CD1c-positive myeloid dendritic cell (primary cell): ENCODE data around the gene RBBP4.
A peak's percentile ranks its signal among the peaks of the same experiment; 100 is the strongest.
"Not testable (repeated sequence)": the region's sequence is repeated elsewhere in the genome, so short reads cannot be mapped to it uniquely, and the experiment has no call there.

ENCODE experiments used
- DNase-seq: peaks from one replicate; pipeline ENCODE4 v3.0.0-alpha.2; 2016; ENCODE audit errors: extremely low spot score

Gene RBBP4

DNA sequence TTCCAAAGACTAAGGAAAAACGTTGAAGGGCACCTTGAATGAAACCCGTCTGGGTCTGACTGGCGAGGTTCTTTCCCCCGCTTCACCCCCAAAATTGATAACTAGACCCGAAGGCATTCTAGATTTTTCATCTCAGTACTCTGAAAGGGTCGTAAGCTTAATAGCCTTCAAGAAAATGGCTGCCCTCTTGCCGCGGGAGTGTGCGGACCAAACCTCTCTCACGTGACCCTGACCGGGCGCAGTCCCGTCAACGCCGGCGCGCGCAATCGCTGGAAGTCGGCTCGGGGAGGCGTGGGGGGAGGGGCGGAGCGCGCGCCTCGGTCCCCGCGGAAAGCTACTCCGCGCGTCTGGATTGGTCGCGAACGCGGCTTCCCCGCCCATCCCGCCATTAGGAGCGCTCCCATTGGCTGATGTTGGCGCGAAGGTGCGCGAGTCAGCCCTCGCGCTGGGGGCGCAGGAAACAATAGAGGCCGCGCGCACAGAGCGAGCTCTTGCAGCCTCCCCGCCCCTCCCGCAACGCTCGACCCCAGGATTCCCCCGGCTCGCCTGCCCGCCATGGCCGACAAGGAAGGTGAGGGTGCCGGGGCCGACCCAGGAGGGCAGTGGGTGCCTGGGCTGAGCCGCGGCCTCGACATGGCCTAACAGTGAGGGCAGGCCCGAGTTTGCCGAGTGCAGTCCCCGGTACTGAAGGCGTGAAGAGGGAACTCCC lies at the start of gene RBBP4:
Gene RBBP4, plus strand, starts transcription at position 457 of the 709 bp plus-strand sequence. Its CDS starts 99 bp downstream, at position 556.
- peak; percentile 99 for DNase-seq

DNA sequence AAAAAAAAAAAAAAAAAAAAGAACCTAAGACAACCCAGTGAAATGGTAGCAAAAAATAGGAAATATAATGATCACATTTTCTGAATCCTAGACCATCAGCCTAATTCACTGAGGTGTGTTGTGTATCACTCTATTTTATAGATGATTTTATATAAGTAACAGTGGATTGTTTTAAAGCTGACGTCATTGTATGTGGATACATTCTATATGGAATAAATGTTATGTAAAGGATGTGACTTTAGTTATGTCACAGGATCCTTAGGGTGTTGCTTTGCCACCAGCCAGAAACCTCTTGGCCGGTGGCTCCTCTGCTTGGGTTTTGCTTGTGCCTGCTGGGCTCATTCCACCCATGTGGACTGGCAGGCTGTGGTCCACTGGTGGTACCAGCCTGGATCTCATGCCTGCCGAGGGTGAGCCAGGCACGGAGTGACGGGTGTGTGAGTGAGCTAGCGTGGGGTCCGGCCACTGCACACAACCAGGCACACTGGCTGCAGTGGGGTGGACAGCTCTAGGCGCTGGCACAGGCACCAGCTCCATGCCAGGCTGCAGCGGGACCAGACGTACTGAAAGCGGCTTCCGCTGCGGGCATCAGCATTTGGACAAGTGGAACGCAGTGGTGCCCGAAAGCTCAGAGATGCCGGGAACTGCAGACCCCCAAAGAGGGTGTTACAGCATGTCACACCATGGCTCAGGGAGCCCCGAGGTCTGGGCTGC lies 45.1 kb upstream of the RBBP4 start:
- no peak for DNase-seq

DNA sequence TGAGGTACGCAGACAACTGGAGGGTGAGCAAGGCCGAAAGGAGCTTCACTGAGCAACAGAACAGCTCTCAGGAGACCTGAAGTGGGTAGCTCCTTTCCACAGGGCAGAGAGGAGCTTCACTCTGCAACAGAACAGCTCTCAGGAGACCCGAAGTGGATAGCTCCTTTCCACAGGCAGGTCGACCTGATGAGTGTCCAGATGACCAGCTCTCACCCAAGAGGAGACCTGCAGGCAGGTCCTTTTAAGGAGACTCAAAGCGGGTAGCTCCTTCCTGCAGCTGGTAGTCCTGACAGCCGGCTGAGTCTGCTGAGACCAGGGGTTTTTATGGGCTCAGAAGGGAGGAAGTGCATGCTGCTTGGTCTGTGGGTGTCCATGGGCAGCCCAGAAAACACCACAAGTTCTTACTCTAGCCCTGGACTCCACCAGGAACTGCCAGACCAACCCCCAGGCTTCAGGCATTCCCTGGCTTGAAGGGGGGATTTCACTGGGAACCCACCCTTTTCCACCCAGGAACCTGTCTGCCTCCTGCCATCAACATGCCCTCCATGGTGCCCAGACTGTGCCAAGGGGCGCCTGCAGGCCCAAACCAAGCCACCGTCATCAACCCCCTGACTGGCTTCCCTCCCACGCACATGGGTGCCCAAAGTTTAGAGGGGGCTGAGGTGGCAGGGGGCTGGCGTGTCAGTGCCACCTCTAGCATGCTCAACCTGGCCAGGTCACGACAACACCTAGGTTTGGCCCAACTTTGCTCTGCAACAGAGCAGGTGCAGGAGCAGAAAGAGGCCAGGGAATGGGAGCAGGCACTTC lies 44.2 kb upstream of the RBBP4 start:
- no peak for DNase-seq

DNA sequence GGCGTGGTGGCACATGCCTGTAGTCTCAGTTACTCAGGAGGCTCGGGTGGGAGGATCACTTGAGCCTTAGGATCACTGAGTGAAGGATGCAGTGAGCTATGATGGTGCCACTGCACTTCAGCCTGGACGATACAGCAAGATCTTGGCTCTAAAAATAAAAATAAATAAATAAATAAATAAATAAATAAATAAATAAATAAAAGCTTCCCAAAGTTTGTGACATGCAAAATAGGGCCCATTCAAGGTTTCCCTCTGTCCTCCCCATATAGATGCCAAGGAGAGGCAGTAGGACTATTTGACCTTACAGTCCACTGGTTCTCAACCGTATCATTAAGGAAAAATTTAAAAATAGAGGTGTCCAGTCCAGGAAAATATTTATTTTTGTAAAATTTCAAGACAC lies 41.8 kb upstream of the RBBP4 start:
- no peak for DNase-seq

DNA sequence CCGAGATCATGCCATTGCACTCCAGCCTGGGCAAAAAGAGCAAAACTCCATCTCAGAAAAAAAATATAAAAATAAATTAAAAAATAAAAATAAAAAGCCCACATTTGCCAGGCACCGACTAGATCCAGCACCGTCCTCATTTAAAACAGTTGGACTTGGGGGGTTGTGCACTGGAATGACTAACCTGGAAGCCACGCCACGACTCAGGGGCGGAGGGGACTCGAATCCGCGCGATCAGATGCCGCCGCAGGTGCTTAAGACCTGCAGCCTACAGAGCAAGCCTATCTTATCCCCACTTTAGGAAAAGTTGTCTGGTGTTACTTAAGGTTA lies 39.2 kb upstream of the RBBP4 start:
- no peak for DNase-seq

DNA sequence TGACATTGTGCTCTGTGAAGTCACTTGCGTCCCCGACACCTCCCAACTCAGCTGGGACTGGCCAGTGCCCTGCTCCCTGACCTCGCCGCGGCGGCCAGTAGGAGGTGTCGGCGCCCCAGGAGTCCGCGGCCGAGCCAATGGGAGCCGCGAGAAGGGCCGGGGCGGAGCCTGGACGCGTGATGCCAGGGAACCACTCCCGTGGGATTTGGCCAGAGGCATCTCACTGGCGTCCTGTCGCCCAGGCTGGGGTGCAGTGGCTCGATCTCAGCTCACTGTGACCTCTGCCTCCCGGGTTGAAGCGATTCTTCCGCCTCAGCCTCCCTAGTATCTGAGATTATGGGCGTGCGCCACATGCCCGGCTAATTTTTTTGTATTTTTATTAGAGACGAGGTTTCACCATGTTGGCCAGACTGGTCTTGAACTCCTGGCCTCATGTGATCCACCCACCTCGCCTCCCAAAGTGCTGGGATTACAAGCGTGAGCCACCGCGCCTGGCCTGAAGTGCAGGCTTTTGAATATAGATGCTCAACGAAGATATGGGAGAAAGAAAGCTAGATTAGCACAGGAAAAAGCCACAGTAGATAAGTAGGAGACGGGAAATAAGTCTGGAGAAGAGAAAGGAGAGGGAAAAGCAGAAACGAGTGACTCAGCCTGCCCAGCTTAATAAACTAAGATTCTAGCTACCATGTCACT lies 38.7 kb upstream of the RBBP4 start:
- peak; percentile 93 for DNase-seq

- no peak for DNase-seq
These were observed 37.5 kb upstream of the RBBP4 start for GRCh38 chr1:32613472-32613871.

GRCh38 chr1:32618673-32619221 lies 32.3 kb upstream of the RBBP4 start:
- no peak for DNase-seq

DNA sequence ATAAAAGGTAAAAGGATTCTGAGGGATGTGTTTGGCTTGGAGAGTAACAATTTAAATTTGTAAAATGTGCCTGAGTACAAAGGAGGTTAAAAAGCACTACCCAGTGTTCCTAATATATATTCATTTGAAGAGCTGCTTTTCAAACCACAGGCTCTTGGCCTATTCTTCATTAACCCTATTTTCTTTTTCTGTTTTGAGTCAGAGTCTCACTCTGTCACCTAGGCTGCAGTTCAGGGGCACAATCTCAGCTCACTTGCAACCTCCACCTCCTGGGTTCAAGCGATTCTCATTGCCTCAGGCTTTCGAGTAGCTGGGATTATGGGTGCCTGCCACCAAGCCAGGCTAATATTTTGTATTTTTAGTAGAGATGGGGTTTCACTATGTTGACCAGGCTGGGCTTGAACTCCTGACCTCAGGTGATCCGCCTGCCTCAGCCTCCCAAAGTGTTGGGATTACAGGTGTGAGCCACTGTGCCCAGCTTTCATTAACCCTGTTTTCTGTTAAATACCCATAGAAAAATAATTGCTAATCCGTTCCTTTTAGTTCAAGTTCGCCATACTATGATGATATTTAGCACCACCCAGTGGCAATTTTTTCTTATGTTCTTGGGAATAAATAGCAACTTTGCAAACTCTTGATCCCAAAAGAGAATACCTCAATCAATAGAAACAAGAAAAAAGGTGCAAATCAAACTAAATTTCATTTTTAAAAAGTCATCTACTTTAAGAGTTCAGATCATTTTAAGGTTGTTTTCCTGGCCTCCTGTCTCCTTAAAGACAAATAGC lies 31.1 kb upstream of the RBBP4 start:
- DNase-seq: peak; percentile 8

DNA sequence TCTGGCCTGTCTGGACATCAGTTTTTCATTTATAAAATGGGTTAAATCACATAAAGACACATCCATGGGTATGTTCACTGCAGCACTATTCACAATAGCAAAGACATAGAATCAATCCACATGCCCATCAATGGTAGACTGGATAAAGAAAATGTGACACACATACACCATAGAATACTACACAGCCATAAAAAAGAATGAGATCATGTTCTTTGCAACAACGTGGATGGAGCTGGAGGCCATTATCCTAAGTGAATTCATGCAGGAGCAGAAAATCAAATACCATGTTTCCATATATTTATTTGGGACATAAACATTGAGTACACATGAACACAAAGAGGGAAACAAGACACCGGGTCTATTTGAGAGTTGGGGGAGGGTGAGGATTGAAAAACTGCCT lies 28.8 kb upstream of the RBBP4 start:
- DNase-seq: no peak

DNA sequence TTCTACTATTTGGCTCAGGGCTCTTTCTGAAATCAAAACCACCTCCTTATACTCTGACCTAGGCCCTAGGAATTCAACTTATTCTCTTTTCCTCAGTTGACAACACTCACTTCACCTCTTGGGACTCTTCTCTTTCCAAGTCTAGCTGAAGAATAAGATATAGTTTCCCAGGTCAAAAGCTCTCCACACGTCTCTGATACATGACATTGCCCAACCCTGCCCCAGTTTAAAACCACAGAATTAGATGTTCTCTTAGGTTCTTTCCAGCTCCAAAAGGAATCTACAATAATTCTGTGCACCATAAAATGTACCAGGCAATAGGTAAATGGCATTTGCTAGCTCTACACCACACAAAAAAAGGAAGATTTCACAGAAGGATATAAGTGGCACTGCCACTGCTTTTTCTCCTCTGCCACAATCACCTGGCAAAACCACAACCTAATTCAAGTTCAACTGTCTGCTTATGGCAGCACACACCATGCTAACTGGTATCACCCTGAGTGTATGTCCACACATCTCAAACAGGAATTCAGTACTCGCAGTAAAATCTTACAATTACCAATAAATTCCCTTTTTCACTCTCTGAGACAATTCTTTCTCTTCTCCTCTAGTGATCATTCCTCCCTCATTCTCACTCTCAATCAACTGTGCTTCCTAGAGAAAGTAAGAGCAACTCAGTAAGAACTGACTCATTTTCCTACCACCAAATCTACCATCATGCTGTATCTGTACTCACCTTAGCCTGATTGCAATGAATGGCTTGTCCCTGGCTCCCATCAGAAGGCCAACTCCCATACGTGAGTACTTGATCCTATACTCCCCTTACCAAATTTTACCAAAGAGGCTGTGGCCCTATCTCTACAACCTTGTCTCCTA lies 28.0 kb upstream of the RBBP4 start:
- no peak for DNase-seq

- no peak for DNase-seq
These were observed 27.2 kb upstream of the RBBP4 start for GRCh38 chr1:32623775-32624174.

DNA sequence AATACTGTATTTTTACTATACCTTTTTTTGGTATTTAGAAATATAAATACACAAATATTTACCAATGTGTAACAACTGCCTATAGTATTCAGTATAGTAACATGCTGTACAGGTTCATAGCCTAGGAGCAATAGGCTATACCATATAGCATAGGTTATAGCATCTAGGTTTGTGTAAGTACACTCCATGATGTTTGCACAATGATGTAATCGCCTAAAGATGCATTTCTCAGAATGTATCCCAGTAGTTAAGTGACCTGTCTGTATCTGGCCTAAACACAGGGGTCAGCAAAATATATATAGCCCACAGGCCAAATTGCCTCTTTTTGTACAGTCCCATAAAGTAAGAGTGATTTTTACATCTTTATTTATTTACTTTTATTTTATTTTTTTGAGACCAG lies 24.8 kb upstream of the RBBP4 start:
- DNase-seq: no peak

DNA sequence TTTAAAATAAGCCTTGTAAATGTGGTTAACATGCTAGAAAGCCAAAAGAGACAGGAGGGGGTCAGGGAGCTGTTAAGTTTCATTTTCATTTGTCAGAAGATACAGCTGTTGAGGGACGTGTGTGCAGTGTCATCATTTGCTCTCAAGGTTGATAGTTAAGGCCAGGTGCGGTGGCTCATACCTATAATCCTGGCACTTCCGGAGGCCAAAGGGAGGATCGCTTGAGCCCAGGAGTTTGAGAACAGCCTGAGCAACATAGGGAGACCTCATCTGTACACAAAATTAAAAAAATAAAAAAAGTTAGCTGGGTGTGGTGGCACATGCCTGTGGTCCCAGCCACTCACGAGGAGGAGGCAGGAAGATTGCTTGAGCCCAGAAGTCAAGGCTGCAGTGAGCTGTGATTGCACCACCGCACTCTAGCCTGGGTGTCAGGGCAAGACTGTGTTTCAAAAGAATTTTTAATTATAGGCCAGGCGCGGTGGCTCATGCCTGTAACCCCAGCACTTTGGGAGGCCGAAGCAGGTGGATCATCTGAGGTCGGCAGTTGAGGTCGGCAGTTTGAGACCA lies 23.3 kb upstream of the RBBP4 start:
- no peak for DNase-seq

GRCh38 chr1:32630173-32630572 lies 20.8 kb upstream of the RBBP4 start:
- DNase-seq: not testable (repeated sequence)

DNA sequence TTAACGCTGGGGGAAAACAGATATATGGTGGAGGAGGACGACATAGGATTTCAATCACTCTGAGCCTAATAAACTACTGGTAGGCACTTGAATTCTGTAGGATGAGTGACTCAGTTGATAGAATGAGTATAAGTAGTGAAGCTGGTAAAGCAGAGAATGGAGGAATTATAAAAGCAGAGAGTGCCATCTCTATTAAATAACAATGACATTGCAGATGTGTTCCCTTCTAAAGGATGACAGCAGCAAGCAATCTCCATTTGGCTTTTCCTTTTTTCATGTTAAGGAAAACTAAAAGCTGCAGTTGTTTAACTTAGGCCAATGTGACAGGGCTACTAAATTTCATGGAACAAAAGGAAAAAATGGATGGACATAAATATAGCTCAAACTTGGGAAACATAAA lies 18.2 kb upstream of the RBBP4 start:
- no peak for DNase-seq

- DNase-seq: no peak
These were observed 15.3 kb upstream of the RBBP4 start for GRCh38 chr1:32635508-32636277.

DNA sequence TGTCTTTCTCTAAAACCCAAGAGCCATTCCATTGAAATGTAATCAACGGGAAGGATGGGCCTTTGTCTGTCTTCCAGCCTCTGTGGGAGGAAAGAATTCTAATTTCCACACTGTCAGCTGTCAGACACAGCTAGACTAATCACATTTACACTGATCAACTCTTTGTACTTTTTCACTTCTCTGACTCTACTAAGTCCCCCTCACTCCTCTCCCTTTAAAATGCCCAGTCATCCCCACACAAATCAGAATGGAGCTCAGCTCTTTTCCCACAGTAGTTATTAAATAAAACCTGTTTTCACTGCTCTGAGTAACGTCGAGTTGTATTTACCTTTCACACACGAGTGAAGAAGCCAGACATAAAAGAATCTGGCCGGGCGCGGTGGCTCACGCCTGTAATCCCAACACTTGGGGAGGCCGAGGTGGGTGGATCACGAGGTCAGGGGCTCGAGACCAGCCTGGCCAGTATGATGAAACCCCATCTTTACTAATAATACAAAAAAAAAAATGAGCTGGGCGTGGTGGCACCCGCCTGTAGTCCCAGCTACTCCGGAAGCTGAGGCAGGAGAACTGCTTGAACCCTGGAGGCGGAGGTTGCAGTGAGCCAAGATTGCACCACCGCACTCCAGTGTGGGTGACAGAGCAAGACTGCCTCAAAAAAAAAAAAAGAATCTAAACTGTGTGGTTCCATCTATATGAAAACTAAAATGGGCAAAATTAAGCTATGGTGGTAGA lies 13.9 kb upstream of the RBBP4 start:
- peak; percentile 69 for DNase-seq
